AG04450 (cell line): ENCODE measurements around the gene ACVR2A. TPM values are rescaled to one million over a fixed set of nuclear protein-coding genes. Genes with fewer than 3 reads are reported as not detected.

Source experiments
- CTCF ChIA-PET: fragments of 300-600, 350-600 bp; formaldehyde crosslinking; extraction: SDS; loops from one replicate; lab custom pipeline; 2022; ENCODE audit warnings: antibody characterized with exemption, inconsistent platforms; lab: Charles Lee
- POLR2A ChIA-PET: fragments of 350-600 bp; formaldehyde crosslinking; extraction: SDS; loops from one replicate; lab custom pipeline; 2021; ENCODE audit warnings: antibody characterized with exemption, inconsistent platforms; lab: Yijun Ruan, JAX
- DNase-seq: peaks from one replicate; pipeline ENCODE4 v3.0.0-alpha.2; 2011; ENCODE audit warnings: low read depth, low spot score
- H3K27ac ChIP-seq: one replicate; pipeline ENCODE4 v1.5.1; 2012; ENCODE audit warnings: low read depth, low read length, control low read depth
- H3K27me3 ChIP-seq: one replicate; pipeline ENCODE4 v1.6.0; 2012; ENCODE audit warnings: low read length; ENCODE audit not compliant: control insufficient read depth, insufficient read depth
- H3K4me3 ChIP-seq: 2 replicates; pipeline ENCODE4 v1.5.1; 2011; ENCODE audit warnings: mild to moderate bottlenecking, low read depth, low read length, control low read depth
- H3K9me3 ChIP-seq: 2 replicates; pipeline ENCODE4 v1.5.1; 2012; ENCODE audit warnings: low read length; ENCODE audit not compliant: control insufficient read depth, insufficient read depth
- polyA plus RNA-seq: library from polyadenylated mRNA; depleted of rRNA; stranded (reverse); fragments of >200 nt; gene quantifications from 2 replicates; pipeline ENCODE4 v1.2.3, GENCODE V29; 2011
- TF ChIP-seq, protein P1 (sequence below): IDR thresholded peaks from 2 replicates; pipeline ENCODE4 v1.5.1; 2011; ENCODE audit warnings: low read depth, low read length, control low read depth, inconsistent platforms

The ACVR2A gene
- polyA plus RNA-seq, 1 experiment: 5.1 TPM

DNA sequence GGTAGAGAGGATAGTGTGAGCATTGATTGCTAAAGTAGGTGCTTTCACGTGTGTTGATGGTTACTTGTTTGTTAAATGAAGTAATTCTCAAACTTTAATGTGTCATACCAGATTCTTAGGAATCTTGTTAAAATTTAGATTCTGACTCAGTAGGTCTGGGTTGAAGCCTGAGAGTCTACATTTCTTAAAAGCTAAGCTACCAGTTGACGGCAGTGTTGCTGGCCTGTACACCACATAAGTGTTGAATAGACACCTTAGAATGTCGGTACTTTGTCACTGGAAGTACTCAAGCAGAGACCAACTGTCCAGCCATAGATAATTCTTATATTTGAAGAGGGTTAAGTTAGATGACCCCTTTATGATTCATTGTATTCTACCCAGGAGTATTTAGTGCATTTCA is 79.8 kb downstream of the ACVR2A start:
- POLR2A ChIA-PET: no interaction called here
- no peaks in the 10 kb centered on the region for H3K9me3 ChIP-seq
- TF ChIP-seq, protein P1, sequence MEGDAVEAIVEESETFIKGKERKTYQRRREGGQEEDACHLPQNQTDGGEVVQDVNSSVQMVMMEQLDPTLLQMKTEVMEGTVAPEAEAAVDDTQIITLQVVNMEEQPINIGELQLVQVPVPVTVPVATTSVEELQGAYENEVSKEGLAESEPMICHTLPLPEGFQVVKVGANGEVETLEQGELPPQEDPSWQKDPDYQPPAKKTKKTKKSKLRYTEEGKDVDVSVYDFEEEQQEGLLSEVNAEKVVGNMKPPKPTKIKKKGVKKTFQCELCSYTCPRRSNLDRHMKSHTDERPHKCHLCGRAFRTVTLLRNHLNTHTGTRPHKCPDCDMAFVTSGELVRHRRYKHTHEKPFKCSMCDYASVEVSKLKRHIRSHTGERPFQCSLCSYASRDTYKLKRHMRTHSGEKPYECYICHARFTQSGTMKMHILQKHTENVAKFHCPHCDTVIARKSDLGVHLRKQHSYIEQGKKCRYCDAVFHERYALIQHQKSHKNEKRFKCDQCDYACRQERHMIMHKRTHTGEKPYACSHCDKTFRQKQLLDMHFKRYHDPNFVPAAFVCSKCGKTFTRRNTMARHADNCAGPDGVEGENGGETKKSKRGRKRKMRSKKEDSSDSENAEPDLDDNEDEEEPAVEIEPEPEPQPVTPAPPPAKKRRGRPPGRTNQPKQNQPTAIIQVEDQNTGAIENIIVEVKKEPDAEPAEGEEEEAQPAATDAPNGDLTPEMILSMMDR: no peak
- no peak overlapping the region for H3K27ac ChIP-seq
- no peaks in the 10 kb centered on the region for H3K27me3 ChIP-seq
- H3K4me3 ChIP-seq: no peak overlapping the region
- no peak for DNase-seq
- CTCF ChIA-PET: interaction anchor here (1.0 to 1.7 kb wide), 2 partner anchors 12 to 584 kb away, joined by 3 to 4 read pairs; no protein-coding TSS in a partner anchor

DNA sequence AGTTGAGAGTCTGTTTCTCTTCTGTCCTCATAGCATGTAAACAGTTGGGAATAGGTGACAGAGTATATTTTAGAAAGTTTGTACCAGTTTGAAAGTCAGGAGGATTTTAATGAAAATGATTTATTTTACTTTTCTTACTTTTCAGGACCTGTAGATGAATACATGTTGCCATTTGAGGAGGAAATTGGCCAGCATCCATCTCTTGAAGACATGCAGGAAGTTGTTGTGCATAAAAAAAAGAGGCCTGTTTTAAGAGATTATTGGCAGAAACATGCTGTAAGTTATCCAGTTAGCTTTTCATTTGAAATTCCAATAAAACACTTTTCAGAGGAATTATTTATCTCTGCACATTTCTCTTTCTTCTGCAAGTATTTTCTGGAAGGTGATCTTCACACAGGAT is 81.1 kb downstream of the ACVR2A start:
- Histone ChIP-seq H3K9me3 (no peaks in the 10 kb centered on the region), H3K27ac (no peak overlapping the region), H3K4me3 (no peak overlapping the region), H3K27me3 (no peaks in the 10 kb centered on the region)
- TF ChIP-seq, protein P1: no peak
- DNase-seq: no peak
- CTCF ChIA-PET: interaction anchor here (1.7 kb wide), 1 partner anchor 13 kb away, joined by 4 read pairs; no protein-coding TSS in a partner anchor
- POLR2A ChIA-PET: no interaction called here

DNA sequence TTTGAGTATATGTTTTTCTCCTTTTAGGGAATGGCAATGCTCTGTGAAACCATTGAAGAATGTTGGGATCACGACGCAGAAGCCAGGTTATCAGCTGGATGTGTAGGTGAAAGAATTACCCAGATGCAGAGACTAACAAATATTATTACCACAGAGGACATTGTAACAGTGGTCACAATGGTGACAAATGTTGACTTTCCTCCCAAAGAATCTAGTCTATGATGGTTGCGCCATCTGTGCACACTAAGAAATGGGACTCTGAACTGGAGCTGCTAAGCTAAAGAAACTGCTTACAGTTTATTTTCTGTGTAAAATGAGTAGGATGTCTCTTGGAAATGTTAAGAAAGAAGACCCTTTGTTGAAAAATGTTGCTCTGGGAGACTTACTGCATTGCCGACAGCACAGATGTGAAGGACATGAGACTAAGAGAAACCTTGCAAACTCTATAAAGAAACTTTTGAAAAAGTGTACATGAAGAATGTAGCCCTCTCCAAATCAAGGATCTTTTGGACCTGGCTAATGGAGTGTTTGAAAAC is 82.3 kb downstream of the ACVR2A start:
- Histone ChIP-seq H3K4me3 (no peak overlapping the region), H3K27ac (no peak overlapping the region), H3K9me3 (no peaks in the 10 kb centered on the region), H3K27me3 (no peaks in the 10 kb centered on the region)
- no peak for DNase-seq
- CTCF ChIA-PET: interaction anchor here (0.5 to 1.5 kb wide), 2 partner anchors 16 to 23 kb away, joined by 3 read pairs; no protein-coding TSS in a partner anchor
- POLR2A ChIA-PET: no interaction called here
- TF ChIP-seq, protein P1: no peak

DNA sequence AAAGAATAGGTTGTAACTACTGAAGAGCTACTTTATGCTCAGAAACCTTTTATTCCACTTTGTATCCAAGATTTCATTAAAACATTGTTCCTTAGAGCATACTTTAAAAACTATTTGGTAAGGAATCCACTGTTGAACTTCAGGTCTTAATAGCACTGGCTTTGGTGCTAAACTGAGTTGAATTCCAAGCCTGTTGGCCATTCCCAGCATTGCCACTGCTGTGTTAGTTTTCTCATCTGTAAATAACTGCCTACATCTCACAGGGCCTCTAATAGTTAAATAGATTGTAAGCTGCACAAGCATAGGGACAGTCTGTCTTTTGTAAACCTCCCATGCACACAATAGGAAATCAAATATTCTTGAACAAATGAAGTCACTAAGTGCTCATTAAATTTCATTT is 89.1 kb downstream of the ACVR2A start:
- TF ChIP-seq, protein P1: no peak
- CTCF ChIA-PET: interaction anchor here (0.6 to 5.2 kb wide), 2 partner anchors 21 to 575 kb away, joined by 3 to 45 read pairs; no protein-coding TSS in a partner anchor
- no peaks in the 10 kb centered on the region for H3K27me3 ChIP-seq
- POLR2A ChIA-PET: no interaction called here
- no peak for DNase-seq
- H3K27ac ChIP-seq: no peak overlapping the region
- no peak overlapping the region for H3K4me3 ChIP-seq
- no peaks in the 10 kb centered on the region for H3K9me3 ChIP-seq

DNA sequence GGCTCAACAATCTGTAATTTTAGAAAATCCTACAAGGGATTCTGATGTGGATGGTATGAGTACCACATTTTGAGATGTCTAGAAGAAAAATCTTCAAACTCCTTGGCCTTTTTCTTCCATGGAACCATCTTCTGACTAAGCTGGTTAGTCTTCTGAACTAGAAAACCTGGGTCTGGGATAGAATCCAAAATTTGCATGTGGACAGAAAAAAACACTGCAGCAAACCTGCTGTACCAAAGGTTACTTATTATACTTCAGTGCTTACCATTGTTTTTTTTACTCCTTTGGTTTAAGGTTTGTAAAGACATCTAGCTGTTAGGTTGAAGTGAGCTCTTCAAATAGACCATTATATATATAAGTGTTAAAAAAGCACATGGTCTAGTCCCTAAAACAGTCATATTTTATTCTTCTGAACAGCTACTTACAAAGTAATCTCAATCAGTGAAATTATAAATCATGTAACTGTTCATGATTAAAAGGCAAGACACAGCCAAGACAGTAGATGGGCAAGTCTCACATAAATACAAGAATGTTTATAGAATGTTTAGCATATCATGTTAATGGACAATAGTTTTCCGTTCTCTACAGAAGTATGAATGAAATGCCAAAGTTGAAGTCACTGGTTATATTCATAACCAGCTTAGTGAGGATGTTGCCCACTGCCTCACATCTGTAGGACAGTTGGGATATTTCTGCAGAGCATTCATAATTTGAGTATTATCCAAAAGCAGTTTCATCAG is 90.2 kb downstream of the ACVR2A start:
- ChIA-PET POLR2A (no interaction called here), CTCF (interaction anchor here (0.6 to 5.2 kb wide), 3 partner anchors 55 to 670 kb away, joined by 7 to 45 read pairs (median 10); no protein-coding TSS in a partner anchor)
- DNase-seq: no peak
- Histone ChIP-seq H3K9me3 (no peaks in the 10 kb centered on the region), H3K27ac (no peak overlapping the region), H3K4me3 (no peak overlapping the region), H3K27me3 (no peaks in the 10 kb centered on the region)
- TF ChIP-seq, protein P1: no peak
